SH-SY5Y (cell line): ENCODE measurements around the gene PRRC2A.

Experiments
- GATA2 ChIP-seq: IDR thresholded peaks from 2 replicates; pipeline ENCODE4 v1.6.1; 2011; ENCODE audit warnings: mild to moderate bottlenecking, low read depth, low read length
- GATA3 ChIP-seq: IDR thresholded peaks from 2 replicates; pipeline ENCODE4 v1.6.1; 2011; ENCODE audit warnings: low read depth, mild to moderate bottlenecking, low read length, moderate library complexity

PRRC2A gene

GRCh38 chr6:31642798-31643570 lies 22.5 kb downstream of the PRRC2A start:
- TF ChIP-seq GATA2 (no peak), GATA3 (no peak)

- TF ChIP-seq GATA2 (no peak), GATA3 (no peak)
These were observed 23.4 kb downstream of the PRRC2A start for GRCh38 chr6:31643818-31644454.

GRCh38 chr6:31645325-31645724 lies 24.8 kb downstream of the PRRC2A start:
- TF ChIP-seq GATA3 (no peak), GATA2 (no peak)

- TF ChIP-seq GATA3: no peak
- no peak for TF ChIP-seq GATA2
These were observed 31.2 kb downstream of the PRRC2A start for GRCh38 chr6:31651602-31652191.

GRCh38 chr6:31652925-31653724 lies 32.6 kb downstream of the PRRC2A start:
- TF ChIP-seq GATA2 (no peak), GATA3 (no peak)

- TF ChIP-seq GATA2: no peak
- no peak for TF ChIP-seq GATA3
These were observed 34.2 kb downstream of the PRRC2A start for GRCh38 chr6:31654574-31655348.

GRCh38 chr6:31655349-31656237 lies 35.1 kb downstream of the PRRC2A start, which contains the start of gene APOM:
APOM (plus strand) TSS chr6:31655894; CDS start chr6:31655967, 73 bp downstream.
- no peak for TF ChIP-seq GATA2
- no peak for TF ChIP-seq GATA3

GRCh38 chr6:31657406-31658157 lies 37.1 kb downstream of the PRRC2A start:
- TF ChIP-seq GATA2: no peak
- TF ChIP-seq GATA3: no peak

GRCh38 chr6:31658158-31658688 lies 37.7 kb downstream of the PRRC2A start:
- TF ChIP-seq GATA3: no peak
- TF ChIP-seq GATA2: no peak

- TF ChIP-seq GATA2 (no peak), GATA3 (no peak)
These were observed 38.6 kb downstream of the PRRC2A start for GRCh38 chr6:31658983-31659648.
